Neural crest cell (in vitro differentiated cells): ENCODE data around the gene COL4A4. TPM values are rescaled to one million over a fixed set of nuclear protein-coding genes. Genes with fewer than 3 reads are reported as not detected.
A peak's percentile ranks its signal among the peaks of the same experiment; 100 is the strongest.

Experiments used
- DNase-seq: peaks from one replicate; pipeline ENCODE4 v3.0.0; 2021; ENCODE audit warnings: low read depth, mixed read lengths, low spot score
- H3K27ac Mint-ChIP-seq: one replicate; pipeline ENCODE4 v1.8.0; 2021; ENCODE audit warnings: mild to moderate bottlenecking, mixed read lengths; ENCODE audit not compliant: unreplicated experiment
- H3K27me3 Mint-ChIP-seq: 2 replicates; pipeline ENCODE4 v1.8.0; 2021; ENCODE audit warnings: low read depth, mild to moderate bottlenecking, mixed read lengths
- H3K36me3 Mint-ChIP-seq: 2 replicates; pipeline ENCODE4 v1.8.0; 2021; ENCODE audit warnings: low read depth, mild to moderate bottlenecking, mixed read lengths
- H3K4me1 Mint-ChIP-seq: 2 replicates; pipeline ENCODE4 v1.8.0; 2021; ENCODE audit warnings: mixed read lengths
- H3K4me3 Mint-ChIP-seq: one replicate; pipeline ENCODE4 v1.8.0; 2021; ENCODE audit warnings: mild to moderate bottlenecking, mixed read lengths
- H3K9me3 Mint-ChIP-seq: 2 replicates; pipeline ENCODE4 v1.8.0; 2021; ENCODE audit warnings: mixed read lengths
- CTCF ChIP-seq: fragments of 200-600 bp; sonication (generic); conservative IDR thresholded peaks from 2 replicates; pipeline ENCODE4 v1.5.0; 2021; ENCODE audit warnings: antibody characterized with exemption, mild to moderate bottlenecking
- total RNA-seq: library from RNA; stranded (reverse); gene quantifications from 2 replicates; pipeline ENCODE4 v1.2.1, GENCODE V29; 2021

COL4A4 gene
- total RNA-seq, 1 donor from 2014 or later, result 0.19 TPM

GRCh38 chr2:227115761-227116160, 48.2 kb downstream of the COL4A4 start:
- Mint-ChIP-seq H3K36me3 (no peaks in the 10 kb centered on the region), H3K27me3 (no peaks in the 10 kb centered on the region), H3K4me1 (no peaks in the 10 kb centered on the region), H3K27ac (no peak overlapping the region), H3K4me3 (no peak overlapping the region), H3K9me3 (no peaks in the 10 kb centered on the region)
- no peak for DNase-seq
- no peak for TF ChIP-seq CTCF

GRCh38 chr2:227106845-227107759, 56.9 kb downstream of the COL4A4 start:
- no peaks in the 10 kb centered on the region for H3K36me3 Mint-ChIP-seq
- H3K4me1 Mint-ChIP-seq, result no peaks in the 10 kb centered on the region
- no peak overlapping the region for H3K27ac Mint-ChIP-seq
- peak; percentile 87 for TF ChIP-seq CTCF
- no peak overlapping the region for H3K4me3 Mint-ChIP-seq
- H3K9me3 Mint-ChIP-seq, result no peaks in the 10 kb centered on the region
- H3K27me3 Mint-ChIP-seq, result no peaks in the 10 kb centered on the region
- peak; percentile 59 for DNase-seq

DNA sequence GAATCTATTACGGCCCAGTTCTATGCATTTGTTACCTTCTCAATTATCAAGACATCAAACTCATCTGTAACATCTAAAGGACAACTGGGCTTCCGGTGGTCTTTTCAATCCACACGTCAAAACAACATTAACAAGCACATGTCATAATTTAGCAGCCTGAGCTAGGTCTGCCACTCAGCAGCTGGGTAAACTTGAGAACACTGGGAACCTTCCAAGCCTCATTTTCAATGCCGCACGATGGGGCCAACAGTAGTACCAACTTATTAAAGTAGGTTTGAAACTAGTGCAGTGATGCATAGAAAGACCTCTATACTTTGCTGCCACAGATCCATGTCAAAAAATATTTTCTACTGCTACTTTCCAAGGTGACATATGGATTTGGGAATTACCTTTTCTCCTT, 60.4 kb downstream of the COL4A4 start:
- Mint-ChIP-seq H3K4me1 (no peaks in the 10 kb centered on the region), H3K27ac (no peak overlapping the region), H3K27me3 (no peaks in the 10 kb centered on the region), H3K4me3 (no peak overlapping the region), H3K9me3 (no peaks in the 10 kb centered on the region), H3K36me3 (no peaks in the 10 kb centered on the region)
- no peak for TF ChIP-seq CTCF
- DNase-seq, result no peak

DNA sequence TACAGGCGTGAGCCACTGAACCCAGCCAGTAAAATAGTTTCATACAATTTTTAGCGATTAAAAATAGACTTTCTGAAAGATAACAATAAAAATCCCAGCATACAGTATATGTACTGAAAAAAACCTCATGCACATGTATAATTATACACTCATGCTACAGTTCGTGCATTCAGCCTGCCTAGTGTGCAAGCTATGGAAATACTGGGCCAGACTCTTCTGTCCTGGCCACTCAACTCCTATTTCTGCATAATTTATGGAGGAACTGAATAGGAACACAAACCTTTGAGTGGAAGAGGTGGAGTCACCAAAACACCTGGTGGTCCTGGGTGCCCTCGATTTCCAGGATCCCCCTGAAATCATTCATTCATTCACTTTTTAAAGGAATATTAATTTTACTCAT, 64.7 kb downstream of the COL4A4 start:
- no peaks in the 10 kb centered on the region for H3K36me3 Mint-ChIP-seq
- no peaks in the 10 kb centered on the region for H3K9me3 Mint-ChIP-seq
- no peaks in the 10 kb centered on the region for H3K4me1 Mint-ChIP-seq
- no peak for TF ChIP-seq CTCF
- no peak overlapping the region for H3K4me3 Mint-ChIP-seq
- H3K27ac Mint-ChIP-seq, result no peak overlapping the region
- DNase-seq, result no peak
- H3K27me3 Mint-ChIP-seq, result no peaks in the 10 kb centered on the region

GRCh38 chr2:227098162-227098515, 65.9 kb downstream of the COL4A4 start:
- no peaks in the 10 kb centered on the region for H3K36me3 Mint-ChIP-seq
- no peaks in the 10 kb centered on the region for H3K9me3 Mint-ChIP-seq
- H3K27ac Mint-ChIP-seq, result no peak overlapping the region
- no peak for TF ChIP-seq CTCF
- DNase-seq, result no peak
- no peaks in the 10 kb centered on the region for H3K27me3 Mint-ChIP-seq
- H3K4me1 Mint-ChIP-seq, result no peaks in the 10 kb centered on the region
- no peak overlapping the region for H3K4me3 Mint-ChIP-seq
